B cell (primary cell): ENCODE measurements around the gene CLDN2. TPM values are rescaled to one million over a fixed set of nuclear protein-coding genes. Genes with fewer than 3 reads are reported as not detected.

Experiments used
- ATAC-seq: fragments of 200-7000 bp; cut with Tn5 transposase; one replicate; pipeline ENCODE4 v1.10.0; 2021; ENCODE audit warnings: low read depth, mild to moderate bottlenecking, moderate number of reproducible peaks, moderate library complexity
- CTCF ChIA-PET: fragments of 350-600 bp; sonication (Branson Sonifier 250); formaldehyde crosslinking; loops from one replicate; lab custom pipeline; 2021; ENCODE audit warnings: antibody characterized with exemption, inconsistent platforms; lab: Charles Lee
- POLR2A ChIA-PET: fragments of 350-600 bp; sonication (Branson Sonifier 250); formaldehyde crosslinking; loops from one replicate; lab custom pipeline; 2021; ENCODE audit warnings: antibody characterized with exemption; lab: Charles Lee
- DNase-seq: peaks from one replicate; pipeline ENCODE4 v3.0.0; 2013
- H2AFZ ChIP-seq: 2 replicates; pipeline ENCODE4 v1.6.1; 2012; ENCODE audit warnings: mild to moderate bottlenecking, low read depth, low read length; ENCODE audit not compliant: insufficient read depth, poor library complexity, severe bottlenecking
- H3K27ac ChIP-seq, 2 donors: 1 replicate in 1 of 2; 2 replicates in 1 of 2; pipeline ENCODE4 v1.5.1; 2012 to 2013; ENCODE audit warnings: low read length in 2 of 2, mild to moderate bottlenecking in 2 of 2, moderate library complexity in 1 of 2
- H3K27me3 ChIP-seq, 4 experiments: fragments of 200-600 bp in 1 of 4; sonication (generic) in 1 of 4; replicated peaks in 1 of 4; 1 replicate in 2 of 4; 2 replicates in 2 of 4; pipeline versions ENCODE4 v1.6.1 to v1.7.0; 2013 to 2016; ENCODE audit warnings: low read length in 3 of 4, mild to moderate bottlenecking in 2 of 4, mixed read lengths in 1 of 4, moderate library complexity in 1 of 4; ENCODE audit not compliant: insufficient read depth in 4 of 4, control insufficient read depth in 3 of 4; ENCODE audit errors: control extremely low read depth in 1 of 4
- H3K36me3 ChIP-seq, 2 experiments: replicated peaks in 1 of 2; 1 replicate in 1 of 2; 2 replicates in 1 of 2; pipeline versions ENCODE4 v1.6.1 to v1.7.1; 2013; ENCODE audit warnings: low read length in 1 of 2; ENCODE audit not compliant: insufficient read depth in 2 of 2, control insufficient read depth in 1 of 2; ENCODE audit errors: control extremely low read depth in 1 of 2, extremely low read depth in 1 of 2
- H3K4me1 ChIP-seq, 2 donors: fragments of 200-600 bp in 1 of 2; sonication (generic) in 1 of 2; 1 replicate in 1 of 2; 2 replicates in 1 of 2; pipeline versions ENCODE4 v1.5.1 to v1.6.1; 2013 to 2017; ENCODE audit warnings: low read length in 2 of 2; ENCODE audit not compliant: control insufficient read depth in 2 of 2, insufficient read depth in 2 of 2
- H3K4me2 ChIP-seq: replicated peaks from 2 replicates; pipeline ENCODE3; 2012; ENCODE audit warnings: mild to moderate bottlenecking, low read depth, low read length; ENCODE audit not compliant: poor library complexity, severe bottlenecking
- H3K4me3 ChIP-seq, 5 experiments: fragments of 200-600 bp in 1 of 5; sonication (generic) in 1 of 5; 1 replicate in 3 of 5; 2 replicates in 2 of 5; pipeline versions ENCODE4 v1.5.1 to v1.7.0; 2011 to 2016; ENCODE audit warnings: low read length in 4 of 5, mild to moderate bottlenecking in 4 of 5, low read depth in 2 of 5, control low read depth in 1 of 5, moderate library complexity in 1 of 5; ENCODE audit not compliant: insufficient read depth in 1 of 5; ENCODE audit errors: control extremely low read depth in 1 of 5, extremely low read depth in 1 of 5
- H3K79me2 ChIP-seq: fragments of 200-600 bp; sonication (generic); one replicate; pipeline ENCODE4 v1.6.0; 2016; ENCODE audit warnings: low read length; ENCODE audit not compliant: control insufficient read depth, insufficient read depth
- H3K9ac ChIP-seq: fragments of 200-600 bp; sonication (generic); 2 replicates; pipeline ENCODE4 v1.6.1; 2017; ENCODE audit warnings: mild to moderate bottlenecking, low read length, moderate library complexity
- H3K9me3 ChIP-seq, 3 donors: one replicate each; pipeline versions ENCODE4 v1.6.1 to v1.7.1; 2013; ENCODE audit warnings: low read length in 2 of 3; ENCODE audit not compliant: control insufficient read depth in 2 of 3, insufficient read depth in 1 of 3; ENCODE audit errors: control extremely low read depth in 1 of 3
- H4K20me1 ChIP-seq: 2 replicates; pipeline ENCODE4 v1.6.0; 2012; ENCODE audit warnings: mild to moderate bottlenecking, low read length; ENCODE audit not compliant: insufficient read depth, control insufficient read depth, poor library complexity, severe bottlenecking
- H3K27ac Mint-ChIP-seq: one replicate; pipeline ENCODE4 v1.8.0; 2021; ENCODE audit warnings: mixed read lengths
- H3K27me3 Mint-ChIP-seq: one replicate; pipeline ENCODE4 v1.8.0; 2021; ENCODE audit warnings: mixed read lengths
- H3K4me1 Mint-ChIP-seq: one replicate; pipeline ENCODE4 v1.8.0; 2021; ENCODE audit warnings: mixed read lengths
- H3K4me3 Mint-ChIP-seq: one replicate; pipeline ENCODE4 v1.8.0; 2021; ENCODE audit warnings: mixed read lengths
- H3K9me3 Mint-ChIP-seq: one replicate; pipeline ENCODE4 v1.8.0; 2022; ENCODE audit warnings: mixed read lengths; ENCODE audit not compliant: insufficient read depth
- EZH2 ChIP-seq: IDR thresholded peaks from 2 replicates; pipeline ENCODE4 v1.6.1; 2012; ENCODE audit warnings: borderline replicate concordance, low read depth, mild to moderate bottlenecking, moderate library complexity, low read length; ENCODE audit not compliant: insufficient read depth, poor library complexity, severe bottlenecking
- WGBS: methylation state at CpG from one replicate; pipeline ENCODE4 v1.1.5; 2013; ENCODE audit warnings: missing lambda C conversion rate; ENCODE audit not compliant: insufficient coverage; 5-methylcytosine and 5-hydroxymethylcytosine counted together
- intact Hi-C: fragments of 100-400 bp; cut with micrococcal nuclease; formaldehyde crosslinking; loops from one replicate; pipeline ENCODE4 v1.10.0; 2022
- polyA plus RNA-seq: library from polyadenylated mRNA; depleted of rRNA; stranded (reverse); fragments of >200 nt; gene quantifications from 2 replicates; pipeline ENCODE4 v1.2.3, GENCODE V29; 2012
- total RNA-seq, 2 donors: library from RNA; stranded (reverse); fragments of 120-200 nt in 1 of 2; gene quantifications; 1 replicate in 1 of 2; 2 replicates in 1 of 2; pipeline versions ENCODE4 v1.2.3 to v1.2.4, GENCODE V29; 2013 to 2022
- TF ChIP-seq, protein P1 (sequence below): fragments of 200-600 bp; IDR thresholded peaks from one replicate; pipeline ENCODE4 v1.8.0; 2022; ENCODE audit warnings: antibody characterized with exemption, mild to moderate bottlenecking

CLDN2 gene
- total and polyA plus RNA-seq, 2 donors (not counting 1 experiment from before 2014, with no cell fraction given), result not detected

DNA sequence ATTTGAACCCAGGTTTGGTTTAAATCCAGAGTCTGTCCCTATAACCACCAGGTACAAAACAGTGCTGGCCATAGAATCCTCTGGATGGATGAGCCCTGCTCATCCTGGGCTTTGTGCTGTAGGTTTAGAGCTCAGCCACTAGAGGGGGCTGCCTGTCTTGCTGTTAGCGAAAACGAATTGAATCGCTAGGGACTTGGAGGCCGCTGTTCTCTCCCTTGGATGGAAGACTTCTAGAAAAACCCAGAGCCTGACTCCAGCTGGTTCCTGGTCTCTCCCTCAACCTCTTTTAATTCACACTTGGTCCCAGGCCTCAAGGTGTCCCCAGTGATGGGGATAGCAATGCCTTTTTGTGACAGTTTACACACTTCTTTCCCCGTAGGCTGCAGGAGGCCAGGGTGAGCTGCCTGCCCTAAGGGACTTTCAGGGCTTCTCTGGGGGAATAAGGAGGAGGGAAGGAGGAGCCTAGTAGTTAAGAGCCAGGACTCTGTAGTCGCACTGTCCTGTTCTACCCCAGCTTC lies 25.8 kb upstream of the CLDN2 start:
- H3K27ac Mint-ChIP-seq, result no peak overlapping the region
- no peak overlapping the region for H3K4me2 ChIP-seq
- TF ChIP-seq EZH2, result no peak
- TF ChIP-seq, protein P1, sequence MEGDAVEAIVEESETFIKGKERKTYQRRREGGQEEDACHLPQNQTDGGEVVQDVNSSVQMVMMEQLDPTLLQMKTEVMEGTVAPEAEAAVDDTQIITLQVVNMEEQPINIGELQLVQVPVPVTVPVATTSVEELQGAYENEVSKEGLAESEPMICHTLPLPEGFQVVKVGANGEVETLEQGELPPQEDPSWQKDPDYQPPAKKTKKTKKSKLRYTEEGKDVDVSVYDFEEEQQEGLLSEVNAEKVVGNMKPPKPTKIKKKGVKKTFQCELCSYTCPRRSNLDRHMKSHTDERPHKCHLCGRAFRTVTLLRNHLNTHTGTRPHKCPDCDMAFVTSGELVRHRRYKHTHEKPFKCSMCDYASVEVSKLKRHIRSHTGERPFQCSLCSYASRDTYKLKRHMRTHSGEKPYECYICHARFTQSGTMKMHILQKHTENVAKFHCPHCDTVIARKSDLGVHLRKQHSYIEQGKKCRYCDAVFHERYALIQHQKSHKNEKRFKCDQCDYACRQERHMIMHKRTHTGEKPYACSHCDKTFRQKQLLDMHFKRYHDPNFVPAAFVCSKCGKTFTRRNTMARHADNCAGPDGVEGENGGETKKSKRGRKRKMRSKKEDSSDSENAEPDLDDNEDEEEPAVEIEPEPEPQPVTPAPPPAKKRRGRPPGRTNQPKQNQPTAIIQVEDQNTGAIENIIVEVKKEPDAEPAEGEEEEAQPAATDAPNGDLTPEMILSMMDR, result peak; percentile 73
- no peak overlapping the region for H3K9ac ChIP-seq
- ChIA-PET CTCF (interaction anchor here (1.0 to 2.5 kb wide), 5 partner anchors 8 to 1000 kb away, joined by 3 to 10 read pairs (median 5); partner anchors contain the start of gene RIPPLY1), POLR2A (no interaction called here)
- H2AFZ ChIP-seq, result no peak overlapping the region
- H3K4me1 ChIP-seq, result no peaks in the 10 kb centered on the region
- no CpG with 5 or more reads among the region's 6 CpGs for WGBS
- no peak overlapping the region for H3K27ac ChIP-seq
- no peaks in the 10 kb centered on the region for H4K20me1 ChIP-seq
- no peaks in the 10 kb centered on the region for H3K36me3 ChIP-seq
- H3K27me3 Mint-ChIP-seq, result no peaks in the 10 kb centered on the region
- DNase-seq, result peak; percentile 49
- H3K9me3 Mint-ChIP-seq, result no peaks in the 10 kb centered on the region
- no peak overlapping the region for H3K4me3 ChIP-seq
- no peaks in the 10 kb centered on the region for H3K9me3 ChIP-seq
- H3K79me2 ChIP-seq, result no peaks in the 10 kb centered on the region
- no peaks in the 10 kb centered on the region for H3K4me1 Mint-ChIP-seq
- no peak overlapping the region for H3K4me3 Mint-ChIP-seq
- peak; percentile 47 for ATAC-seq
- peaks cover 0 to 3% (median 0%) of the 10 kb centered on the region in 4 experiments for H3K27me3 ChIP-seq
- intact Hi-C loops, result loop anchor here (1.0 to 10.0 kb wide), 3 partner anchors 530 to 1000 kb away; no protein-coding TSS in a partner anchor

DNA sequence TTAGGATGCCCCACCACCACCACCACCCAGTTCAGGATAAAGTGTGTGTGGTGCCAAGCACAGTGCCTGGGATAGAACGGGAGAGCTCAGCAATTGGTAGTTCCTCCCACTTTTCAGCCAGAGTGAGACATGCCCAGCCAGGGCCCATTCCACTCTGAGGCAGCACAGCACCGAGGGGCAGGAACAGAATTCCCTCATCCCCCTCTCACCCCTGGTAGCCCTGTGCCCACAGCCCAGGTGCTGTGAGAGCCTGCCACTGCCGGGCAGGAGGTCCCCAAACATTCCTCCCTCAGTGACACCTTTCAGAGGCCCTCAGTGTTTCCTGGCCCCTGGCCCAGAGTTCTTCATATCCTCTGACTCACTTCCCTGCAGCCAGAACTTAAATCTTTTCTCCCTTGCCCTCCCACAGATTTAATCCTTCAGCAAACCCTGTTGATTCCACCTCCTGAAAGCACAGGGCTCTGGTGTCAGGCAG lies 25.2 kb upstream of the CLDN2 start:
- H3K27me3 Mint-ChIP-seq, result no peaks in the 10 kb centered on the region

More for the DNA sequence above, 25.2 kb upstream of the CLDN2 start:
- WGBS, result 78% methylated on average over 1 of the region's 3 CpGs
- H3K9me3 Mint-ChIP-seq, result no peaks in the 10 kb centered on the region
- Histone ChIP-seq H3K9me3 (no peaks in the 10 kb centered on the region), H3K27me3 (peaks cover 0 to 3% (median 0%) of the 10 kb centered on the region in 4 experiments), H3K9ac (no peak overlapping the region), H3K4me2 (no peak overlapping the region), H3K4me3 (no peak overlapping the region), H3K79me2 (no peaks in the 10 kb centered on the region), H3K4me1 (no peaks in the 10 kb centered on the region), H3K27ac (no peak overlapping the region), H3K36me3 (no peaks in the 10 kb centered on the region), H4K20me1 (no peaks in the 10 kb centered on the region), H2AFZ (no peak overlapping the region)
- no peak overlapping the region for H3K4me3 Mint-ChIP-seq
- TF ChIP-seq, protein P1, result no peak
- TF ChIP-seq EZH2, result no peak
- DNase-seq (no peak), ATAC-seq (no peak)
- POLR2A ChIA-PET, result no interaction called here
- H3K27ac Mint-ChIP-seq, result no peak overlapping the region
- intact Hi-C loops, result loop anchor here (1.0 to 10.0 kb wide), 3 partner anchors 530 to 999 kb away; no protein-coding TSS in a partner anchor
- CTCF ChIA-PET, result interaction anchor here (1.0 to 2.5 kb wide), 4 partner anchors 8 to 999 kb away, joined by 4 to 10 read pairs (median 6); partner anchors contain the start of gene RIPPLY1
- no peaks in the 10 kb centered on the region for H3K4me1 Mint-ChIP-seq
